PC-3 (cell line): ENCODE data around the gene SAPCD2. TPM values are rescaled to one million over a fixed set of nuclear protein-coding genes. Genes with fewer than 3 reads are reported as not detected.

Source experiments
- ATAC-seq: fragments of 200-7000 bp; cut with Tn5 transposase; 2 replicates; pipeline ENCODE4 v1.9.1; 2020; ENCODE audit warnings: mild to moderate bottlenecking, moderate library complexity
- BruUV-seq: library from RNA; stranded (reverse); fragments of 400-500 nt; replicated peaks from 2 replicates; lab custom pipeline; 2021; lab: Mats Ljungman, UMichigan
- CTCF ChIA-PET: fragments of 300-600 bp; sonication (Branson Sonifier 250); formaldehyde crosslinking; loops from one replicate; lab custom pipeline; 2022; ENCODE audit warnings: antibody characterized with exemption; lab: Charles Lee
- POLR2A ChIA-PET: fragments of 300-600 bp; sonication (Branson Sonifier 250); formaldehyde crosslinking; loops from one replicate; lab custom pipeline; 2022; ENCODE audit warnings: antibody characterized with exemption; ENCODE audit not compliant: unreplicated experiment; lab: Charles Lee
- DNase-seq: peaks from one replicate; pipeline ENCODE4 v3.0.0-alpha.2; 2015
- H2AFZ ChIP-seq: fragments of 300-600 bp; sonication (generic); 2 replicates; pipeline ENCODE4 v1.6.0; 2016; ENCODE audit warnings: antibody characterized with exemption, low read length
- H3F3A ChIP-seq: fragments of 300-600 bp; sonication (generic); one replicate; pipeline ENCODE4 v1.6.0; 2017; ENCODE audit warnings: antibody characterized with exemption, low read length, control low read depth, mild to moderate bottlenecking; ENCODE audit not compliant: unreplicated experiment
- H3K27ac ChIP-seq: fragments of 300-600 bp; sonication (generic); 2 replicates; pipeline ENCODE4 v1.5.1; 2016; ENCODE audit warnings: mild to moderate bottlenecking, low read length
- H3K27me3 ChIP-seq: fragments of 300-600 bp; sonication (generic); 2 replicates; pipeline ENCODE4 v1.6.1; 2016; ENCODE audit warnings: low read length, mixed read lengths
- H3K36me3 ChIP-seq: fragments of 300-600 bp; sonication (generic); 2 replicates; pipeline ENCODE4 v1.6.1; 2016; ENCODE audit warnings: low read depth, mixed run types, low read length, mixed read lengths
- H3K4me1 ChIP-seq: fragments of 300-600 bp; sonication (generic); 2 replicates; pipeline ENCODE4 v1.5.1; 2016; ENCODE audit warnings: low read length; ENCODE audit not compliant: insufficient read depth
- H3K4me2 ChIP-seq: fragments of 300-600 bp; sonication (generic); 2 replicates; pipeline ENCODE4 v1.6.0; 2016; ENCODE audit warnings: low read length
- H3K4me3 ChIP-seq: fragments of 300-600 bp; sonication (generic); 2 replicates; pipeline ENCODE4 v1.5.1; 2016; ENCODE audit warnings: mild to moderate bottlenecking, low read length, mixed read lengths
- H3K79me2 ChIP-seq: fragments of 300-600 bp; sonication (generic); 2 replicates; pipeline ENCODE4 v1.6.1; 2017; ENCODE audit warnings: low read length, mixed read lengths
- H3K9ac ChIP-seq: fragments of 300-600 bp; sonication (generic); 2 replicates; pipeline ENCODE4 v1.6.0; 2016; ENCODE audit warnings: mild to moderate bottlenecking, low read length
- H3K9me2 ChIP-seq: fragments of 300-600 bp; sonication (generic); replicated peaks from 2 replicates; pipeline ENCODE4 v1.6.1; 2016; ENCODE audit warnings: mixed run types, low read length, mixed read lengths
- H3K9me3 ChIP-seq: fragments of 300-600 bp; sonication (generic); 2 replicates; pipeline ENCODE4 v1.6.1; 2016; ENCODE audit warnings: low read length, mixed read lengths
- H4K20me1 ChIP-seq: fragments of 300-600 bp; sonication (generic); 2 replicates; pipeline ENCODE4 v1.6.1; 2016; ENCODE audit warnings: low read length, mixed read lengths
- EZH2 ChIP-seq: fragments of 300-600 bp; sonication (generic); IDR thresholded peaks from one replicate; pipeline ENCODE4 v1.6.1; 2017; ENCODE audit warnings: antibody characterized with exemption, mild to moderate bottlenecking, low read length; ENCODE audit not compliant: unreplicated experiment
- EZH2phosphoT487 ChIP-seq: fragments of 300-600 bp; sonication (generic); IDR thresholded peaks from 2 replicates; pipeline ENCODE4 v1.6.1; 2018; ENCODE audit warnings: mild to moderate bottlenecking, antibody characterized with exemption, low read length, borderline replicate concordance
- intact Hi-C: fragments of 100-400 bp; cut with micrococcal nuclease; formaldehyde crosslinking; loops from 2 replicates; pipeline ENCODE4 v1.9.0; 2023
- total RNA-seq: library from RNA; depleted of rRNA; stranded (reverse); fragments of >200 nt; gene quantifications from 2 replicates; pipeline ENCODE4 v1.2.3, GENCODE V29; 2014
- TF ChIP-seq, protein P1 (sequence below): fragments of 300-600 bp; sonication (generic); conservative IDR thresholded peaks from 2 replicates; pipeline ENCODE4 v1.5.1; 2017; ENCODE audit warnings: antibody characterized with exemption, low read depth, mild to moderate bottlenecking, low read length

SAPCD2 gene
- total RNA-seq, 1 experiment from 2014 or later = 98.4 TPM

DNA sequence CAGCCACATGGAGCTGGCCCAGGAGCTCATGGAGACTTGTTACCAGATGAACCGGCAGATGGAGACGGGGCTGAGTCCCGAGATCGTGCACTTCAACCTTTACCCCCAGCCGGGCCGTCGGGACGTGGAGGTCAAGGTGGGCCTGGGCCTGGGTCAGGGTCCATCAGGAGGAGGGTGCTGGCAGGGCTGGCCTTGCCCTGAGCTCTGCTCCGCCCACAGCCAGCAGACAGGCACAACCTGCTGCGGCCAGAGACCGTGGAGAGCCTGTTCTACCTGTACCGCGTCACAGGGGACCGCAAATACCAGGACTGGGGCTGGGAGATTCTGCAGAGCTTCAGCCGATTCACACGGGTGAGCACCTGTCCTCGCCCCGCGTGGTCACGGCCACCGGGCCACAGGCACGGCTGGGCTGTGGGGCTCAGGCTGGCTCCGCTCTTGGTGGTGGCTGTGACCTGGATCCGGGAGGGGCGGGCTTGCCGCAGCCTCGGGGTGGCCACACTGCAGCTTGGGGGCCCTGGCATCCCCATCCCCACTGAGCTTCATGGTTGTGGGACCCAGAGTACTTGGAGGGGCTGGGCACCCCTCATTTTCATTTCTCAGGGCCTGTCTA is 37.1 kb upstream of the SAPCD2 start:
- H4K20me1 ChIP-seq = no peaks in the 10 kb centered on the region
- peaks cover 16% of the 10 kb centered on the region for H3K36me3 ChIP-seq
- DNase-seq (no peak), ATAC-seq (no peak)
- no peaks in the 10 kb centered on the region for H3K4me1 ChIP-seq
- H3K79me2 ChIP-seq = no peaks in the 10 kb centered on the region
- H3K4me3 ChIP-seq = no peak overlapping the region
- no peak overlapping the region for H3K4me2 ChIP-seq
- H3K27ac ChIP-seq = no peak overlapping the region
- BruUV-seq = no TSS peak
- no peaks in the 10 kb centered on the region for H3K9me2 ChIP-seq
- no peak for TF ChIP-seq EZH2
- TF ChIP-seq, protein P1, sequence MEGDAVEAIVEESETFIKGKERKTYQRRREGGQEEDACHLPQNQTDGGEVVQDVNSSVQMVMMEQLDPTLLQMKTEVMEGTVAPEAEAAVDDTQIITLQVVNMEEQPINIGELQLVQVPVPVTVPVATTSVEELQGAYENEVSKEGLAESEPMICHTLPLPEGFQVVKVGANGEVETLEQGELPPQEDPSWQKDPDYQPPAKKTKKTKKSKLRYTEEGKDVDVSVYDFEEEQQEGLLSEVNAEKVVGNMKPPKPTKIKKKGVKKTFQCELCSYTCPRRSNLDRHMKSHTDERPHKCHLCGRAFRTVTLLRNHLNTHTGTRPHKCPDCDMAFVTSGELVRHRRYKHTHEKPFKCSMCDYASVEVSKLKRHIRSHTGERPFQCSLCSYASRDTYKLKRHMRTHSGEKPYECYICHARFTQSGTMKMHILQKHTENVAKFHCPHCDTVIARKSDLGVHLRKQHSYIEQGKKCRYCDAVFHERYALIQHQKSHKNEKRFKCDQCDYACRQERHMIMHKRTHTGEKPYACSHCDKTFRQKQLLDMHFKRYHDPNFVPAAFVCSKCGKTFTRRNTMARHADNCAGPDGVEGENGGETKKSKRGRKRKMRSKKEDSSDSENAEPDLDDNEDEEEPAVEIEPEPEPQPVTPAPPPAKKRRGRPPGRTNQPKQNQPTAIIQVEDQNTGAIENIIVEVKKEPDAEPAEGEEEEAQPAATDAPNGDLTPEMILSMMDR = no peak
- ChIA-PET POLR2A (no interaction called here), CTCF (no interaction called here)
- H3K9ac ChIP-seq = no peak overlapping the region
- no peaks in the 10 kb centered on the region for H3F3A ChIP-seq
- H2AFZ ChIP-seq = no peak overlapping the region
- intact Hi-C loops = no loop called here
- no peaks in the 10 kb centered on the region for H3K27me3 ChIP-seq
- H3K9me3 ChIP-seq = no peaks in the 10 kb centered on the region

DNA sequence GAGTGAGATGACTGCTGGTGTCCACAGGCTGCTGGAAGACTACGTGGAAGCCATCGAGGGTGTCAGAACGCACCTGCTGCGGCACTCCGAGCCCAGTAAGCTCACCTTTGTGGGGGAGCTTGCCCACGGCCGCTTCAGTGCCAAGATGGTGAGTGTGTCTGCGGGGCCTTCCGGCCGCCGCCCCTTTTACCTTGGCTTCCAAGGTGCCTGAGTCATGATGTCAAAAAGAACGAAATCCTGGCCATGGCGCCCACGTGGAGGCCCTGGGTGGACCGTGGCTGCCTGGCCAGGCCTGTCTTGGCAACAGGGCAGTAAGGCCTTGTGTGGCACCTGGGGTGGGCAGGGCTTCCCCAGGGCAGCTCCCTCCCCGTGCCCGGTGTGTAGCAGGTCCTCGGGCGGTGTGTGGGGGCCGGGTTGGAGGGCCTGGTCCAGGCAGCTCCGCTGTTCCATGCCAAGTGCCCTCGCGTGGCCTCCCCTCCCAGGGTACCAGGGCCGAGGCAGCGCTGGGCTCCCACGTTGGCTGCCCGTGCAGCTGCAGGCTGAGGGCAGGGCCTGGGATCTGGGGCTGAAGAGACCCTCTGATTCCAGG is 36.4 kb upstream of the SAPCD2 start:
- ATAC-seq (no peak), DNase-seq (no peak)
- Histone ChIP-seq H3K36me3 (peaks cover 23% of the 10 kb centered on the region), H3K9me3 (no peaks in the 10 kb centered on the region), H2AFZ (no peak overlapping the region), H4K20me1 (no peaks in the 10 kb centered on the region), H3K4me3 (no peak overlapping the region), H3F3A (no peaks in the 10 kb centered on the region), H3K27me3 (no peaks in the 10 kb centered on the region), H3K79me2 (no peaks in the 10 kb centered on the region), H3K4me2 (no peak overlapping the region), H3K9ac (no peak overlapping the region), H3K4me1 (no peaks in the 10 kb centered on the region), H3K27ac (no peak overlapping the region), H3K9me2 (no peaks in the 10 kb centered on the region)
- intact Hi-C loops = no loop called here
- TF ChIP-seq, protein P1 = no peak
- TF ChIP-seq EZH2phosphoT487 (no peak), EZH2 (no peak)
- ChIA-PET POLR2A (no interaction called here), CTCF (no interaction called here)
- no TSS peak for BruUV-seq
